Parathyroid adenoma (tissue), 2 donors: ENCODE data around the gene LCN6.

ENCODE experiments used
- H2AFZ ChIP-seq: fragments of 300-600 bp; sonication (generic); one replicate; pipeline ENCODE4 v1.7.0; 2017; ENCODE audit warnings: antibody characterized with exemption, mild to moderate bottlenecking
- H3K27ac ChIP-seq: fragments of 300-600 bp; sonication (generic); one replicate; pipeline ENCODE4 v1.7.0; 2017
- H3K27me3 ChIP-seq: fragments of 300-600 bp; sonication (generic); one replicate; pipeline ENCODE4 v1.7.0; 2017; ENCODE audit warnings: low read length; ENCODE audit not compliant: control insufficient read depth, insufficient read depth
- H3K36me3 ChIP-seq: fragments of 300-600 bp; sonication (generic); one replicate; pipeline ENCODE4 v1.7.0; 2017; ENCODE audit warnings: low read length; ENCODE audit not compliant: control insufficient read depth, insufficient read depth
- H3K4me1 ChIP-seq: fragments of 300-600 bp; sonication (generic); one replicate; pipeline ENCODE4 v1.7.0; 2017; ENCODE audit warnings: control low read depth
- H3K4me2 ChIP-seq: fragments of 300-600 bp; sonication (generic); one replicate; pipeline ENCODE4 v1.7.0; 2017; ENCODE audit warnings: low read length
- H3K4me3 ChIP-seq: fragments of 300-600 bp; sonication (generic); one replicate; pipeline ENCODE4 v1.7.0; 2017; ENCODE audit warnings: low read depth, low read length
- H3K79me2 ChIP-seq: fragments of 300-600 bp; sonication (generic); one replicate; pipeline ENCODE4 v1.7.0; 2017; ENCODE audit warnings: control low read depth
- H3K9ac ChIP-seq: fragments of 300-600 bp; sonication (generic); one replicate; pipeline ENCODE4 v1.7.0; 2017; ENCODE audit warnings: mild to moderate bottlenecking
- H3K9me3 ChIP-seq: fragments of 300-600 bp; sonication (generic); one replicate; pipeline ENCODE4 v1.7.0; 2017; ENCODE audit warnings: low read length; ENCODE audit not compliant: control insufficient read depth
- TF ChIP-seq, protein P1 (sequence below): fragments of 300-600 bp; sonication (generic); IDR thresholded peaks from one replicate; pipeline ENCODE4 v1.7.0; 2017; ENCODE audit warnings: antibody characterized with exemption, mild to moderate bottlenecking
- donor health status: primary hyperparathyroidism.

LCN6 gene

DNA sequence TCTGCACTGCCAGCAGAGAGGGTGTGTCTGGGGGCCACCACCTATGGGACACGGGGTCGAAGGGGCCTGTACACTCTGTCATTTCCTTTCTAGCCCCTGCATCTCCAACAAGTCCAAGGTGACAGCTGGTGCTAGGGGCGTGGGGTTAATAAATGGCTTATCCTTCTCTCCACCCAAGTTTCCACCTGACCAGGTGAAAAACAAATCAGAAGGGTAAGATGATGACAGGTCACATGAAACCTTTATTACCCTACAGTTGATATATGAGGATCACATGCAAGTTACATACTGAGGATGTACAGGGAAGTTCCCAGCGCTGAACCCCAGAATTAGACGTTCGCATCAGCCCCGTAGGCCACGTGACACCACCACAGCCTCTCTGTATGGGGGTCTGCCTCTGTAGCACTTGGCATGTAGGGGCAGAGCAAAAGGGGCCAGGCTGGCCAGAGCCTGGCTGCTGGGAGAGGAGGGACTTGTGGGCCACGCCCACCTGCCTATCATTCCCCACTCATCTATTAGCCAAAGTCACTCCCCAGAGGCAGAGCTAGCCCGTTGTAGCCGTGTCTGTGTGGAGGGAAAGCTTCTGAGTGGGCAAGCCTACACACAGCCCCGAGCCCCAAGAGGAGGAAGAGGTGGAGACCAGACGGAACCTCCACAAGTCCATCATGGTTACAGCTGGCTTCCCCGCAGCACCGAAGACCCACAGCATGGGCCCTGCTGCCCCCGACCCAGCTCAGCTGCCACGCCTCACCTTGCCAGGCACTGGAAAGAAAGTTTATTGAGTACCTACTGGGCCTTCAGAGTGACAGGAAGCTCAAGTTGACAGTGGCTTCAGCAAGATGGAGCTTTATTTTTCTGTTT, 45.0 kb upstream of the LCN6 start:
- Histone ChIP-seq H3K9me3 (no peaks in the 10 kb centered on the region), H3K9ac (no peak overlapping the region), H3K4me3 (no peak overlapping the region), H2AFZ (no peak overlapping the region), H3K27ac (no peak overlapping the region), H3K36me3 (no peaks in the 10 kb centered on the region), H3K4me1 (peaks cover 7% of the 10 kb centered on the region), H3K27me3 (no peaks in the 10 kb centered on the region), H3K4me2 (no peak overlapping the region), H3K79me2 (no peaks in the 10 kb centered on the region)
- TF ChIP-seq, protein P1, sequence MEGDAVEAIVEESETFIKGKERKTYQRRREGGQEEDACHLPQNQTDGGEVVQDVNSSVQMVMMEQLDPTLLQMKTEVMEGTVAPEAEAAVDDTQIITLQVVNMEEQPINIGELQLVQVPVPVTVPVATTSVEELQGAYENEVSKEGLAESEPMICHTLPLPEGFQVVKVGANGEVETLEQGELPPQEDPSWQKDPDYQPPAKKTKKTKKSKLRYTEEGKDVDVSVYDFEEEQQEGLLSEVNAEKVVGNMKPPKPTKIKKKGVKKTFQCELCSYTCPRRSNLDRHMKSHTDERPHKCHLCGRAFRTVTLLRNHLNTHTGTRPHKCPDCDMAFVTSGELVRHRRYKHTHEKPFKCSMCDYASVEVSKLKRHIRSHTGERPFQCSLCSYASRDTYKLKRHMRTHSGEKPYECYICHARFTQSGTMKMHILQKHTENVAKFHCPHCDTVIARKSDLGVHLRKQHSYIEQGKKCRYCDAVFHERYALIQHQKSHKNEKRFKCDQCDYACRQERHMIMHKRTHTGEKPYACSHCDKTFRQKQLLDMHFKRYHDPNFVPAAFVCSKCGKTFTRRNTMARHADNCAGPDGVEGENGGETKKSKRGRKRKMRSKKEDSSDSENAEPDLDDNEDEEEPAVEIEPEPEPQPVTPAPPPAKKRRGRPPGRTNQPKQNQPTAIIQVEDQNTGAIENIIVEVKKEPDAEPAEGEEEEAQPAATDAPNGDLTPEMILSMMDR, result no peak

DNA sequence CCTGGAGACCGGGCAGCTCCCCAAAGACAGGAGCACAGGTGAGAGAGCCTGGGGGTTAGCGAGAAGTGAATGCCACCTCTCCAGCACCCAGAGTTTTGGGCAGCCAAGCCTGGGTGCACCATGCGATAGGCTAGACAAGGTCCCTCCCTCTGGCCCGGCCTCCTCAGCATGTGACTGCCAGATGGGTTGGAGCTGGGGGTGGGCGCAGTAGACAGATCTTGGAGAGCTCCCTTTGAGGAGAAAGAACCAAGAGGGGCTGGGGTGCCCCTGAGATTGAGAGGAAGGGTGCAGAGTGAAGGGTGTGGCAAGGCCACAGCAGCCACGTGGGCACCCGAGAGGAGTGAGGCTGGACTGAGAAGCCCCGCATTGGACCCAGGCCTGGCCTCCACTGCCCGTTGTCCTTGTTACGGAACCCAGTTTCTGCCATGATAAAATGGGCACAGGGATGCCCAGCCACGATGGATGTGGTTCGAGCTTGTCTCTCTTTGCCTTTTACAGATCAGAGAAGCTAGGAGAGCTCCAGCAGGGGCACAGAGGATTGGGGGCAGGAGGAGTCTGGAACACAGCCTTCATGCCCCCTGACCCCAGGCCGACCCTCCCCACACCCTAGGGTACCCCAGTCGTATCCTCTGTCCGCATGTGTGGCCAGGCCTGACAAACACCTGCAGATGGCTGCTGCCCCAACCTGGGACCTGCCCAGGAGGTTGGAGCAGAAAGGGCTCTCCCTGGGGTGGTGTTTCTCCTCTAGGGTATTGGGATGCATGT, 44.2 kb upstream of the LCN6 start:
- Histone ChIP-seq H3K36me3 (no peaks in the 10 kb centered on the region), H3K4me2 (no peak overlapping the region), H3K79me2 (no peaks in the 10 kb centered on the region), H3K4me1 (peaks cover 7% of the 10 kb centered on the region), H3K9ac (no peak overlapping the region), H3K27ac (no peak overlapping the region), H3K27me3 (no peaks in the 10 kb centered on the region), H2AFZ (no peak overlapping the region), H3K9me3 (no peaks in the 10 kb centered on the region), H3K4me3 (no peak overlapping the region)
- TF ChIP-seq, protein P1, result no peak

DNA sequence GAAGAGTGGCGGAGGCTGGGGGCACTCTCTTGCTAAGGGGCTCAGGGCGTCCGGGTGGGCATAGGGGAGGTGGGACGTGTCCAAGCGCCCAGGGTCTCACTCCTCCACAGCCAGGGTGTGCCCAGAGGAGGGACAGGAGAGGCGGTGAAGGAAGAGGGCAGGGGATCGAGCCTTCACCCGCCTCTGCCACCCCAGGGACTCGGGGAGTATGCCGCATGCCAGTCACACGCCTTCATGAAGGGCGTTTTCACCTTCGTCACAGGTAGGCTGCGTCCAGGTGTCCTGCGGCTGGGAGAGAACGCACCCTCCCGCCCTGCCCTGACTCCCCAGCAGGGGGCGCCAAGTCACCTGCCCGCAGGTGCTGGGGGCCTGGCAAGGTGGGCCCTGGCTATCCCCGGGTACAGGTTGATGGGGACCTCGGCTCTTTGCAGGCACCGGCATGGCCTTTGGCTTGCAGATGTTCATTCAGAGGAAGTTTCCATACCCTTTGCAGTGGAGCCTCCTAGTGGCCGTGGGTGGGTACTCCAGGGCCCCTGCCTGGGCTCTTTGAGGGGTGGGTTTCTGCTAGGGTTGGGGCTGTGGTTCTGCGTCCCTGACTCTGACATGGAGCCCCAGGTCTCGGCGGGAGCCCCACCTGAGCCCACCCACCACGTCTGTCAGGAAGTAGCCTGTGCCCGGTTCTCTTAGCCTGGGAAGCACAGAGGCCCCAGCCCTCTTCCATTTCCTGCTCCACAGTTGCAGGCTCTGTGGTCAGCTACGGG, 43.4 kb upstream of the LCN6 start:
- H3K9me3 ChIP-seq, result no peaks in the 10 kb centered on the region
- H3K4me3 ChIP-seq, result peak overlapping the region; percentile 97
- no peaks in the 10 kb centered on the region for H3K36me3 ChIP-seq
- H2AFZ ChIP-seq, result peak overlapping the region; percentile 83
- TF ChIP-seq, protein P1, result peak; percentile 86
- H3K79me2 ChIP-seq, result no peaks in the 10 kb centered on the region
- H3K27ac ChIP-seq, result peak overlapping the region; percentile 95
- no peaks in the 10 kb centered on the region for H3K27me3 ChIP-seq
- peak overlapping the region; percentile 37 for H3K9ac ChIP-seq
- H3K4me2 ChIP-seq, result peak overlapping the region; percentile 99
- peaks cover 7% of the 10 kb centered on the region for H3K4me1 ChIP-seq

DNA sequence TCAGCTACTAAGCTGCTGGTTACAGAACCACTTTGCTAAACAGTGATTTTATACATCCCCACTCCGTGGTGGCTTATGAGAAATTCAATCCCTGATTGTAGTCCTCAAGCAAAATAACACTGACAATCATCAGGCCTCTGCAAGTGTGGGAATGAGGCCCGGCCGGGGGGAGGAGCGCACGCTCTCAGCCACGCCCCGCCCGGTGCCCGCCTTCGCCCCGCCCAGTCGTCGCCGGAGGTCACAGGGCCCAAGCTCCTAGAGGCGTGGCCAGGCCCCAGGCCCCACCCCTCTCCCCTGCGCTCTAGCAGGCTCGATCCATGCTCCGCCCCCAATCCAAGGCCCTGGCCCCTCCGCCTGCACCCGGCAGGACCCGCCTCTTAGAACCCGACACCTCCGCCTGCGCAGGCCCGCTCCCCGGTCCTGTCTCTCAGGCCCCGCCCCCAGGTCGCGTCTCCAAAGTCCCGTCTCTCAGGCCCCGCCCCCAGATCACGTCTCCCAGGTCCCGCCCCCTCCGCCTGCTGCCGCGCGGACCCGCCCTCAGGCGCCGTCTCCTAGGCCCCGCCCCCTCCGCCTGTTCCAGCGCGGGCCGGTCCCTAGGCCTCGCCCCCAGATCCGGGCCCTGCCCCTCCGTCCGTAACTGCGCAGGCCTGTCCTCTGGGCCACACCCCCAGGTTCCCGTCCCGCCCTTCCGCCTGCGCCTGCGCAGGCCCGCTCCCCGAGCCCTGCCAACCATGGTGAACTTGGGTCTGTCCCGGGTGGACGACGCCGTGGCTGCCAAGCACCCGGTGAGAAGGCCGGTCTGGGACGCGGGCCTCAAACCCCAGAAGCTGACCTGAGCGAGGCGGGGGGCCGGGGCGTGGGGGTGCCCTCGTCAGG, 42.6 kb upstream of the LCN6 start, which contains the start of gene TMEM141:
Gene TMEM141 (plus strand): TSS at position 705 of the 876 bp plus-strand sequence. CDS start 27 bp downstream, at position 732.
- Histone ChIP-seq H3K36me3 (no peaks in the 10 kb centered on the region), H3K9ac (peak within 1 kb of the TSS; percentile 37), H3K4me1 (peaks cover 7% of the 10 kb centered on the region), H3K79me2 (no peaks in the 10 kb centered on the region), H3K27me3 (no peaks in the 10 kb centered on the region), H2AFZ (peak within 1 kb of the TSS; percentile 83), H3K9me3 (no peaks in the 10 kb centered on the region), H3K4me3 (peak within 1 kb of the TSS; percentile 97), H3K4me2 (peak within 1 kb of the TSS; percentile 99), H3K27ac (peak within 1 kb of the TSS; percentile 95)
- TF ChIP-seq, protein P1, result no peak
